NCI-H82 treated with DMSO at 0.1 percent for 48 hours (cell line): ENCODE data around the gene CD8B2.
"Not testable (repeated sequence)": the region's sequence is repeated elsewhere in the genome, so short reads cannot be mapped to it uniquely, and the experiment has no call there.

Experiments
- DNase-seq: peaks from one replicate; lab custom pipeline; 2025; ENCODE audit not compliant: unreplicated experiment; lab: John Stamatoyannopoulos, UW

Gene CD8B2

DNA sequence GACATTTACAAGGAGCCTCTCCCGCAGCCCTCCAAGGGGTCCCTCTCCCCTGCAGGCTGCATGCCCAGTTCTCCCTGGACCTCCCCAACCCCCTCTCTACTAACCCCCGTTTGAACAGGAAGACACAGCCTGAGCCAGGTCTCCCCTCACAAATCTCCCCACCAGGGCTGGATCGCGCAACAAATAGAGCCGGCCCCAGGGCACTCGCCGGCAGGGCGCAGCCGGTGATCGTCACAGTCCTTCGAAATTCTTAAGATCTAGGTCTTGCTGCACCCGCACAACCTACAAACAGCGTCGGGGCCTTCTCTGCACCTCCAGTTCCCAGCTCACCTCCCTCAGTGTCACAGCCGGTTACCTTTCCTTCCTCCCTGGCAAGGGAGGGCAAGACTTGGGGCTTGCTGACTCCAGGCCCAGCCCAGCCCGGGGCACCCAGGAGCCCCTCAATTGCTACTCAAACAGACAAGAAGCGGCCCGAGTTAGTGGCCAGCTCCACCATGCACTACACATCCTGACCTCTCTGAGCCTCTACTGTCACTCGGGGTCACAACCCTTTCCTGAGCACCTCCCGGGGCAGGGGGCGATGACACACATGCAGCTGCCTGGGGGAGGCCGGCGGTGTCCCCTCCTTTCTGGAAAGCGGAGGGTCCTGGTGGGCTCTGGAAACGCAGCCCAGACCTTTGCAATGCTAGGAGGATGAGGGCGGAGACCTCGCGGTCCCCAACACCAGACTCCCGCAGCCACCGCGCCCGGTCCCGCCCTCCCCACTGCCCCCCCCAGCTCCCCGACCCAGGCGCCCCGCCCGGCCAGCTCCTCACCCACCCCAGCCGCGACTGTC lies at the start of gene CD8B2:
Gene CD8B2, plus strand, starts transcription at position 814 of the 835 bp plus-strand sequence. CDS start 63 bp downstream, outside the sequence.
- not testable (repeated sequence) for DNase-seq

DNA sequence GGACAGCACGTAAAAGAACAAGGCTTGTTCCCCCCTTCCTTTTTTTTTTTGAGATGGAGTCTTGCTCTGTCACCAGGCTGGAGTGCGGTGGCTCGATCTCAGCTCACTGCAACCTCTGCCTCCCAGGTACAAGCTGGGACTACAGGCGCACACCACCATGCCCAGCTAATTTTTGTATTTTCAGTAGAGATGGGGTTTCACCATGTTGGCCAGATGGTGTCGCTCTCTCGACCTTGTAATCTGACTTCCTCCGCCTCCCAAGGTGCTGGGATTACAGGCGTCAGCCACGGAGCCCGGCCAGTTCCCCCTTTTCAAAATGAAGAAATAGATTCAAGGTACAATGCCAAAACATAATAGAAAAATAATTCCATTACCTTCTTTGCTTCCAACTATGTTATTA lies 25.3 kb upstream of the CD8B2 start:
- not testable (repeated sequence) for DNase-seq

DNA sequence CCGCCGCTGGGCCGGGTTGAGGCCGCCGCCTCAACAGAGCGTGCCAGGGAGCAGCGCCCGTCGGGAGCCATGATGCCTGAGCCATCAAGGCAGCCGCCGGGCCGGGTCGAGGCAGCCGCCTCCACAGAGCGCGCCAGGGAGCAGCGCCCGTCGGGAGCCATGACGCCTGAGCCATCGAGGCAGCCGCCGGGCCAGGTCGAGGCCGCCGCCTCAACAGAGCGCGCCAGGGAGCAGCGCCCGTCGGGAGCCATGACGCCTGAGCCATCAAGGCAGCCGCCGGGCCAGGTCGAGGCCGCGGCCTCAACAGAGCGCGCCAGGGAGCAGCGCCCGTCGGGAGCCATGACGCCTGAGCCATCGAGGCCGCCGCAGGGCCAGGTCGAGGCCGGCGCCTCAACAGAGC lies 19.6 kb upstream of the CD8B2 start:
- DNase-seq = not testable (repeated sequence)

DNA sequence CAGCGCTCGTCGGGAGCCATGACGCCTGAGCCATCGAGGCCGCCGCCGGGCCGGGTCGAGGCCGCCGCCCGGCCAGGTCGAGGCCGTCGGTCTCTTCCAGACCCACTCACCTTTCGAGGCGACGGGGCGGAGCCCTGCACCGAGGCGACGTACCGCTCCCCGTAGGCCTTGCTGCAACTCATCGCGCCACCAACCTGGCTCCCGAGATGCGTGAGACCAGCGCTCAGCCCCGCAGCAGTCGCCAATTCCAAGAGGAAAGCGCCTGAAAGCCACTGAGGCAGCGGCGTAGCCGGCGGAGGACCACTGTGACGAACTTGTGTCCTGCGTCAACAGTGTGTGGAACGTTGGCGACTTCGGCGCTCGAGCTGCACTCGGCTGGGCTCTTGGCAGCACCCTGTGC lies 19.1 kb upstream of the CD8B2 start, which contains the start of gene RGPD3:
Gene RGPD3, minus strand, starts transcription at position 307 of the 400 bp plus-strand sequence. Its CDS starts 125 bp downstream, at position 182.
- DNase-seq = not testable (repeated sequence)

- DNase-seq = not testable (repeated sequence)
These were observed 16.5 kb upstream of the CD8B2 start for GRCh38 chr2:106470658-106471057.

- not testable (repeated sequence) for DNase-seq
These were observed 9.5 kb upstream of the CD8B2 start for GRCh38 chr2:106477647-106478046.

- DNase-seq = not testable (repeated sequence)
These were observed 7.6 kb upstream of the CD8B2 start for GRCh38 chr2:106479563-106479962.

DNA sequence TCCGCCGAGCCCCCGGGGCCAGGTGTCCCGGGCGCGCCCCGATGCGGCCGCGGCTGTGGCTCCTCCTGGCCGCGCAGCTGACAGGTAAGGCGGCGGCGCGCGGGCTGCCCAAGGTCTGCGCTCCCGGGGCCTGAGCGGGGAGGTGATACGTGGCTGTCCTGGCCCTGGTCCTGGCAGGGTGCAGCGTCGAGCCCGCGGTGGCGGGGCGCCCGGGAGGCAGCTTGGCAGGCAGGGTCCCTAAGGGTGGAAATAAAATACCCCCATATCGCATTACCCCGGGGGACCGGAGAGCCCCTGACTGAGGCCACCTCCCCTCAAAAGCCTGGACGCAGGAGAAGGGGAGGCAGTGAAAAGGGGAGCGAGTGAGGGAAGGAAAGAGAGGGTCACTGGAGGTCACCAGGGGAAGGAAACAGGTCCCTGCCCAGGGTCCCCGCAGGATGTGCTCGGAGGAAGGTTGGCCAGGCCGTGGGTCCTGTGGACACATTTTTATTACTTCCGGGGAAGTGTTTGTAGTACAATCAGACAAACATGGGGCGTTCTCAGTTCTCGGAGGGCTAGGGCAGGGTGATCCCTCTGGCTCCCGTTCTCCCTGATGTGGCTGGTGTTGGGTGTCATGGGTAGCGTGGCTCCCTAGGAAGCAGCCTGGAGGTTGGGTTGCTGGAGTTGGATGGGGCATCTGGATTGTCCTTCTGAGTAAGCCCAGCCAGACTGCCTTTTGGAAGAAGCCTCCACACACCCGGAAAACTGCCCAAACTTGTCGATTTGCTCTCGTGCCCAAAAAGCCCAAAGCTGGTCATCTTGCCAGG lies 425 bp downstream of the CD8B2 start:
- not testable (repeated sequence) for DNase-seq

GRCh38 chr2:106489701-106490100 lies 2.5 kb downstream of the CD8B2 start:
- not testable (repeated sequence) for DNase-seq

DNA sequence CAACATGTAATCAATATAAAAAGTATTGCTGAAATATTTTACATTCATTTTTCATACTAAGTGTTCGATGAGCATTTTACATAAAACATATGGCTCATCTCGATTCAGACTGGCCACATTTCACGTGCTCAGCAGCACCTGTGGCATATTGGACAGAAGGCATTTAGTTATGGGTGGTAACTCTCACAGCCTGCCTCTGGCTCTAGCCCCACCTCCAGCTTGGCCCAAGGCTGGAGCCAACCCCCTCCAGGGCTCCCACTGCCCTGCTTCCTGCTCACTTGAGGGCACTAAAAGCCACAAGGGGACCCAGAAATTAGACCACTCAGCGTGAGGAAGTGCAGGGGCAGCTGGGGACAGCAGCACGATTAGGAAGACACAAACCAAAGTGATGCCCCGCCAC lies 5.2 kb downstream of the CD8B2 start:
- not testable (repeated sequence) for DNase-seq

DNA sequence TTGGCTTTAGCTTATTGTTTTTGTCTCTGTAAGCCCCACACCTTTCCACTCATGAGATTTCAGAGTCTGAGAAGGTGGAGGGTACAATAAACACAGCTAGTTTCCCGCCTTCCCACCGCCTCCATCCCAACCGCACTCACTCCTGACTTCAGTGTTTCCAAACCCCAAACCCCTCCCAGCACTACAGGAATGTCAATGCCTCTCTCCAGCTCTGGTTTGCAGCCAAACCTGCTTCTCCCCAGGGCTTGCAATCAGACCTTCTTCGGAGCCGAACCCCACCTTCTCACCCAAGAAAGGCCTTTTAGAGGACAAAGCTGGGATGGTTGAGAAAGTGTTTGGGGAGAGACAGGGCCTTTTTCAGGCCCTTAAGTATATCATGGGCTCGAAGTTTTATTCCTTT lies 5.7 kb downstream of the CD8B2 start:
- DNase-seq = not testable (repeated sequence)

DNA sequence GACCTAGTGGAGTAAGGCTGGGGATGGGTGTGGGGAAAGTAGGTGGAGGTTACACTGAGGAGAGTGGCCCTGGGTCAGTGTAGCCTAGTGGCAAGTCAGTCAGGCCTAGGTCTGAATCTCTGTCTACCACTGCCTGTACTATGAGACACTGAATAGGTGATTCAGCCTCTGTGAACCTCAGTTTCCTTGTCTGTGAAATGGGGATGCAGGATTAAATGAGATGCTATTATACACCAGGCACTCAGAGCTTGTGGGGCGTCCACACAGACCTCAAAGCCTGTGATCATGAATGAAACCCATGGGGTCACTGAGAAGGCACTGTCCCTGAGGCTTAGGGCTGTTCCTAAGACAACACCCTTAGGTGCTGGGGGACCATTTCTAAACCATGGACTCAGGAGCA lies 11.4 kb downstream of the CD8B2 start:
- DNase-seq = not testable (repeated sequence)

DNA sequence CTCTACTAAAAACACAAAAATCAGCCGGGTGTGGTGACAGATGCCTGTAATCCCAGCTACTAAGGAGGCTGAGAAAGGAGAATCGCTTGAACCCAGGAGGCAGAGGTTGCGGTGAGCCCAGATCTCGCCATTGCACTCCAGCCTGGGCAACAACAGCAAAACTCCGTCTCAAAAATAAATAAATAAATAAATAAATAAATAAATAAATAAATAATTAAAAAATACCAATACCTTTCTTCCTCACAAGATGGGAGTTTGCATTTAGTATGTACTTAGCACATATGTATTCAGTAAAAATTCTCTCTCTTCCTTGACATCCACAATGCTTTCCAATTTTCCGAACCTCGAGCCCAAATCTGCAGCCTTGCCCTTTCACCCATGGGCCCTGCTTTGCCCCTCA lies 13.2 kb downstream of the CD8B2 start:
- not testable (repeated sequence) for DNase-seq

GRCh38 chr2:106502351-106502750 lies 15.2 kb downstream of the CD8B2 start:
- DNase-seq = not testable (repeated sequence)

GRCh38 chr2:106504192-106504591 lies 17.0 kb downstream of the CD8B2 start:
- not testable (repeated sequence) for DNase-seq

- not testable (repeated sequence) for DNase-seq
These were observed 17.6 kb downstream of the CD8B2 start for GRCh38 chr2:106504787-106505186.

GRCh38 chr2:106506002-106506687 lies 19.0 kb downstream of the CD8B2 start:
- not testable (repeated sequence) for DNase-seq

DNA sequence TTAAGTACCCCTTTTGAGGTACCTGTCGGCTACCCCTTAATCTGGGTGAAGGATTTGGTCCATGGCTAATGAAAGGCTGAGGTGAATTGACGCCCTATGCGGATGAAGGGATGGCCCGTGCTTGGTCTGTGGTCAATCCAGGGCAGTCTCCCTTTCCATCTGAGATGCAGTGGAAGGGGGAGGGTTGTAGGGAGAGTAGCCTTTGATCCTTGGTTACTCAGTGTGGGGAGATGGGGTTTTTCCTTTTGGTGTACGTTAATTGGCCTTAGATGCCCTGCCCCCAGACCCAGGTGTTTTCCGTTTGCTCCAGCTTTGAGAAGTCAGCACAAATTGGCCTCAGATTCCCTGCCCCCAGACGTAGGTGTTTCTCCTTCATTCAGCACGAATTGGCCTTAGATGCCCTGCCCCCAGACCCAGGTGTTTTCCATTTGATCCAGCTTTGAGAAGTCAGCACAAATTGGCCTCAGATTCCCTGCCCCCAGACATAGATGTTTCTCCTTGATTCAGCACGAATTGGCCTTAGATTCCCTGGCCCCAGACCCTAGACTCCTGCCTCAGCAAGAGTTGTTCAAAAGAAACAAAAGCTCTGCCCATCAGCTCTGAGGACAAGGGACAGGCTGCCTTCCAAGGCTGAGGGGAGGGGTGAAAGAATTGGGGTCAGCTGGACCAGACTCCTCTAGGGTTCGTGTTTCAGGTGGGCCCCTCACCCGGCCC lies 21.7 kb downstream of the CD8B2 start:
- not testable (repeated sequence) for DNase-seq

GRCh38 chr2:106509374-106509770 lies 22.2 kb downstream of the CD8B2 start:
- DNase-seq = not testable (repeated sequence)

DNA sequence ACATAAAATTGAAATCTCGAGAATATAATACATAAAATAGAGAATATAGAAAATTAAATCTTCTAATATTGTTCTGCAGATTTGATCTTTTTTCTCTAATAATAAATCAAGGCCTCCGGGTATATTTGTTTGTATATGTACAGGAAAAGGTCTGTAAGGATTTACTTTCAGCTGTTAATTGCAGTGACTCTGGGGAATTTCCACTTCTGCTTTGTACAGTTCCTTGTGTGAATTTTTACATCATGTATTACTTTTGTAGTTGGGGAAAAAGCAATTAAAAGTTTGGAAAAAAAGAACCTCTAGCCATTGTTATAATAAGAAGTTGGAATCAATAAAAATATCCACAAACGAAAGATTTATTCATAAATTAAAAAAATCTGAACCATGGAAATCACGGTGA lies 23.6 kb downstream of the CD8B2 start:
- not testable (repeated sequence) for DNase-seq
